Measurements from ENCODE around the gene CDH4. TPM values are rescaled to one million over a fixed set of nuclear protein-coding genes. Genes with fewer than 3 reads are reported as not detected.
A peak's percentile ranks its signal among the peaks of the same experiment; 100 is the strongest.

The CDH4 gene
- total RNA-seq, 1 donor from 2014 or later, result under 0.01 TPM

- no peak for DNase-seq (ENCODE audit: low read depth in 2 of 2)
These were observed 494.7 kb downstream of the CDH4 start for GRCh38 chr20:61746781-61747180.

- DNase-seq (ENCODE audit: low read depth in 2 of 2), result no peak
These were observed 496.3 kb downstream of the CDH4 start for GRCh38 chr20:61748376-61748775.

- DNase-seq (ENCODE audit: low read depth in 2 of 2), result no peak
These were observed 497.5 kb downstream of the CDH4 start for GRCh38 chr20:61749406-61750075.

- no peak for DNase-seq (ENCODE audit: low read depth in 2 of 2)
These were observed 498.0 kb downstream of the CDH4 start for GRCh38 chr20:61750093-61750492.

- no peak for DNase-seq (ENCODE audit: low read depth in 2 of 2)
These were observed 500.5 kb downstream of the CDH4 start for GRCh38 chr20:61752576-61752975.

GRCh38 chr20:61753316-61753942 lies 501.4 kb downstream of the CDH4 start:
- DNase-seq (ENCODE audit: low read depth in 2 of 2), result peak in 1 of 2 donors; percentile 57

- no peak for DNase-seq (ENCODE audit: low read depth in 2 of 2)
These were observed 502.2 kb downstream of the CDH4 start for GRCh38 chr20:61753987-61754956.

GRCh38 chr20:61754976-61755778 lies 503.1 kb downstream of the CDH4 start:
- no peak for DNase-seq (ENCODE audit: low read depth in 2 of 2)

GRCh38 chr20:61755971-61756845 lies 504.1 kb downstream of the CDH4 start:
- no peak for DNase-seq (ENCODE audit: low read depth in 2 of 2)

GRCh38 chr20:61756966-61757677 lies 505.1 kb downstream of the CDH4 start:
- DNase-seq (ENCODE audit: low read depth in 2 of 2), result no peak

- DNase-seq (ENCODE audit: low read depth in 2 of 2), result no peak
These were observed 505.9 kb downstream of the CDH4 start for GRCh38 chr20:61757678-61758563.

GRCh38 chr20:61758564-61759200 lies 506.6 kb downstream of the CDH4 start:
- no peak for DNase-seq (ENCODE audit: low read depth in 2 of 2)

- DNase-seq (ENCODE audit: low read depth in 2 of 2), result no peak
These were observed 507.4 kb downstream of the CDH4 start for GRCh38 chr20:61759286-61760065.

GRCh38 chr20:61760321-61760720 lies 508.3 kb downstream of the CDH4 start:
- no peak for DNase-seq (ENCODE audit: low read depth in 2 of 2)

- no peak for DNase-seq (ENCODE audit: low read depth in 2 of 2)
These were observed 508.7 kb downstream of the CDH4 start for GRCh38 chr20:61760731-61761130.

GRCh38 chr20:61761453-61762166 lies 509.5 kb downstream of the CDH4 start:
- DNase-seq (ENCODE audit: low read depth in 2 of 2), result no peak
